Inferior parietal cortex (tissue), 1 donor: ENCODE measurements around the gene RC3H2.
"Not testable (repeated sequence)": the region's sequence is repeated elsewhere in the genome, so short reads cannot be mapped to it uniquely, and the experiment has no call there.

Experiments used
- DNase-seq: peaks from one replicate; pipeline ENCODE4 v3.0.0-alpha.2; 2016; ENCODE audit errors: extremely low spot score

Gene RC3H2

DNA sequence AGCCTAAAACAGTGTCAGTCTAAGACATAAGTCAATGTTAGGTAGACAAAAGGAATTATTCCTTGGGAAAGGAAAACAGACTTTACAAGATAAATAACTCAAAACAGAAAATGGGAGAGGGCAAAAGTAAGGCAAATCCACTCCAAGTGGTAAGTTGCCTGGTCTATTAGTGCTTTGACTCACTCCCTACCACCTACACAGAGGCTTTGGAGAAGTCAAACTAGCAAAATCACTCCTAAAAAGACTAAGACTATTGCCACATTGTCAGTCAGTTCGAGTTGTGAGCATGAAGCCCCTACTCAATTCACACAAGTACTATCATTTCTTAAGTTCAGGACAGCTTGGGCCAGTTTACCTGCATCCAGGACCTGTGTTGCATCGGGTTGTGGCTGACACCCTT lies 13.2 kb upstream of the RC3H2 start:
- no peak for DNase-seq

- DNase-seq, result peak; percentile 96
Observed at GRCh38 chr9:122912964-122913673, 8.0 kb upstream of the RC3H2 start, which contains the start of gene ZBTB6. ZBTB6 (minus strand) TSS chr9:122913323; CDS start chr9:122912072, 1,251 bp downstream.

DNA sequence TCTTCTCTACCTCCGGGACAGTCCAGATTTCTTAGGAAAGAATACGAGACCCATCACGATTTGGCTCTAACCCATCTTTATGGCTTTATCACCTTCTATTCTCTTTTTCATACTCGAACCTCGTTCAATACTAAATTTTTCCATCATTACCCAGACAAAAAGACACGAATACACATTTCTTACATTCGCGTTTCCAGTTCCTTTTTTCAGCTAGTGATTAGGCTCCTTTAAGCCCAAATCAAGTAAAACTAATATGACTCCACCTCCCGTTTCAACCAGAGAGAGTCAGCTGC lies 7.5 kb upstream of the RC3H2 start:
- peak; percentile 44 for DNase-seq

DNA sequence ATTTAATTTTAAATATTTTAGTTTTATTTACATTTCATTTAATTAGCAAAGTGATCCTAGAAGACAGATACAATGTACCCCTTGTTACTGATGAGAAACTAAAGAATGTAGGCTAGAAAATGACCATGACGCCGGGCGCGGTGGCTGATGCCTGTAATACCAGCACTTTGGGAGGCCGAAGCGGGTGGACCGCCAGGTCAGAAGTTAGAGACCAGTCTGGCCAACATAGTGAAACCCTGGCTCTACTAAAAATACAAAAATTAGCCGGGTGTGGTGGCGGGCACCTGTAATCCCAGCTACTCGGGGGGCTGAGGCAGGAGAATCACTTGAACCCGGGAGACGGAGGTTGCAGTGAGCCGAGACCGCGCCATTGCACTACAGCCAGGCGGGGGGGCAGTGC lies 963 bp upstream of the RC3H2 start:
- not testable (repeated sequence) for DNase-seq

- DNase-seq, result peak; percentile 30
Observed at GRCh38 chr9:122904466-122904822, 715 bp downstream of the RC3H2 start.

DNA sequence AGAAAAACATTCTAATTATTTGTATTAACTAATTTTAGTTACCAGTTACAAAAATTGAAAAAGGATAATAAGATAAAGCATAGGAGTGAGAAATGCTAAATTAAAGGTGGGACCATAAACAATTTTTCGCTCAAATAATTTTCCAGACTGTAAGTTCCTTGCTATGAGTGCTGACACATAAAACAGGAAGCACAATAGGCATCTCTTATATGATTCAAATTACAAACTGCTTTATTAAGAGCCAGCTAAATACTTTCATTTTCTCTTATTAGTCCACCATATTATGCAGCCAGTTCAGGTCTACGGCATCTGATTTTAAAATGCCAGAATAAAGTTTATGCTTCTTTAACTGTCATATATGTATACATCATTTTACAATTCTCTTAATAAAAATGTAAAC lies 4.4 kb downstream of the RC3H2 start:
- DNase-seq, result no peak

DNA sequence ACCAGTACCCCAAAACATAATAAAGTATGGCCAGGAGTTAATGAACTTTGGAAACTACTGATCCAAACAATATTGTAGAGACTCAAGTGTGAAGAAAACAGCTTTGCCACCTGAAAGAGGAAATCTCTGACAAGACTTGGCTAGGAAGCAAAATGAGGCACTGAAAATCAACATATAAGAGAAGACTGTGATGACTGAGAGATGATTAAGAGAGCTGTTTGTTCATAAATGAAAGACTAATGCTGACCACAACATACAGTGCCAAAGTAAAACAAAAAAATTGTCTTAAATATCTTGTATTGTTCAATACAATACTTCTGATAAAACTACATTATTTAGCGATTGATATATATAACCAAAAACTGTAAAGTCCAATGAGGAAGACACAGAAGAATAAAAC lies 7.2 kb downstream of the RC3H2 start:
- no peak for DNase-seq

- DNase-seq, result no peak
Observed at GRCh38 chr9:122888480-122888879, 16.7 kb downstream of the RC3H2 start.

DNA sequence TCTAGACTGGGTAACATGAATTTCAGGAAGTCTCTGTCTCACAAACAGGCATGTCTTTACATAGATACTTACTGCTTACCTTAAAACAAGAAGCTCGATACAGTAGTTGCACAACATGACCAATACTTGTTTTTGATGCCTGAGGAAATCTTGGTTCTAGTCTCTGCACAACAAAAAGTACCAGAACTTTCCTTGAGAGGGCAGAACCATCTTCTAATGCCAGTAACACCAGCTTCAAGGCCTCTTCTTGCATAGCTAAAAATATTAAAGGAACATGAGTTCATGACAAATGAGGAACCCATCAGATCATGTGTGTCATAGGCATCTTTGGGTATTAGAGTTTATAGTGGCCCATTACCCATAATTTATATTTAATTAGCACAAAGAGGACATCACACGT lies 22.0 kb downstream of the RC3H2 start:
- no peak for DNase-seq

DNA sequence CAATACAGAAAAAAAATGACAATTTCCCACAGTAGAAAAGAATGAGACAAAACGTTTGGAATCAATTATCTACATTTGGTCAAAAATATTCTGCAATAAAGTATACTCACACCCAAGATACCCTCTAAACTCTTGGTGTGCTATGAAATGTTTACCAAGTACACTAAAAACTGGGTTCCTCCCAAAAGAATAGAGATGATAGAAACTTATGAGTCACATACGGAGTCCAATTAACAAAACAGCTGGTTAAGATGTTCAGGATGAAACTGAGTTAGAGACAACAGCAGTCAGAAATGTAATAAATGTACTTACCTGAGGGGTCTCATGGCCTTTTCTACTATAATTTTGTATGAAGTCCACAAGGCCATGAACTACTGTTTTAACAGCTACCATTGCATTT lies 25.7 kb downstream of the RC3H2 start:
- no peak for DNase-seq

GRCh38 chr9:122875523-122875922 lies 29.6 kb downstream of the RC3H2 start:
- no peak for DNase-seq

GRCh38 chr9:122867276-122867675 lies 37.9 kb downstream of the RC3H2 start:
- not testable (repeated sequence) for DNase-seq

DNA sequence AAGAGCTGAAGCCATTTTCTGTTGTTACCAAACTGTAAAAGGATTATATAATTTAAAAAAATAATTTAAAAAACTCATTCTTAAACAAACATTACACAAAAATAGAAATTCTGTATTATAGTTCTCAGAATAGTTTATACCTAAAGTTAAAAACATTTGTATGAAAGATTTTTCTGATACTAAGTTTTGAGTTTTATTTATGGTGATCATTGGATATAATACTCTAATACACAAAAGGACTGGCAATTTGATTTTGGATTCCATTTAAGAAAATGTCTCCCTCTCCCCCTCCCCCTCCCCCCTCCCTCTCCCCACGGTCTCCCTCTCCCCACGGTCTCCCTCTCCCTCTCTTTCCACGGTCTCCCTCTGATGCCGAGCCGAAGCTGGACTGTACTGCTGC lies 39.1 kb downstream of the RC3H2 start:
- DNase-seq, result no peak

DNA sequence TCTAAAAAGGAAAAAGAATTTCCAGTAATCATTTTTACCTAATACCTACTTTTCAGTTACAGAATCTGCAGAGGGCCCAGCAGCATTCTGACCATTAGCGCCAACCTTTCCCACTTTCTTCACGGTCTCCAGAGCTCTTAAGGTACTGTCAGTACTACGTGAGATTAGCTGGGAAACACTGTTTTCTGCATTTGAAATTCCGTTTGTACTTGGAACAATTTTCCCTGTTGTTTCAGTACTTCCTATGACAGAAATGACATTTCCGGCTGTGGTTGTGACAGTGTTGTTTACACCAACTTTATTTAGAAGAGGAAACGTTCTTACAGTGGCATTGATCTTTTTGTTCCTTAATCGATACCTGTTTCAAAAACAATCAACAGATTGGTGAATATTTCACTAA lies 39.9 kb downstream of the RC3H2 start:
- DNase-seq, result no peak

- DNase-seq, result no peak
Observed at GRCh38 chr9:122863407-122863806, 41.8 kb downstream of the RC3H2 start.

DNA sequence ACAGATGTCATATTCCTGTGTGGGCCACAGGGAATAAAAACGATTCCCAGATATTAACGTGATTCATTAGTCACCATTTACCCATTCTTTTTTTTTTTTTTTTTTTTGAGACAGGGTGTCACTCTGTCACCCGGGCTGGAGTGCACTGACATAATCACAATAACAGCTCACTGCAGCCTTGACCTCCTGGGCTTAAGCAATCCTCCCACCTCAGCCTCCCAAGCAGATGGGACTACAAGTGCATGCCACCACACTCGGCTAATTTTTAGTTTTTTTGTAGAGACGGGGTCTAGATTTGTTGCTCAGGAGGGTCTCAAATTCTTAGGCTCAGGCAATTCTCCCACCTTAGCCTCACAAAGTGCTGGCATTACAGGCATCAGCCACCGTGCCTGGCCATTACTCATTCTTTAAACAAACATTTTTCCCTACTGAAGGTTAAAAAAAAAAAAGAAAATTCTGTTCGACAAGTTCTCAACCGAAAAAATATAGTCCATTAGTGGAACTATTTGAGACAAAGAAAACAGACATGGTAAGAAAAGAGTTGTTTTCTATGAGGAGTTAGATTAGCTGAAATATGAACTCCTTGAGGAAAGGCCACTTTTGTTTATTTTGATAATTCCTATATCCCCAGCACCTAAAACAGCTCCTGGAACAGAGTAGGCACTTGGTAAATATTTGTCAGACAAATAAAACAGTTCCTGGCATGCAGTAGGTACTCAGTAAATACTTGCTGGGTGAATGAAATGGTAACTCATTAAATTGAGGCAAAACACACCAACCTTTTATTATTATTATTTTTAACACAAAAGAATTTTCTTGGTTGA lies 44.6 kb downstream of the RC3H2 start:
- no peak for DNase-seq

- no peak for DNase-seq
Observed at GRCh38 chr9:122857815-122858214, 47.3 kb downstream of the RC3H2 start.

DNA sequence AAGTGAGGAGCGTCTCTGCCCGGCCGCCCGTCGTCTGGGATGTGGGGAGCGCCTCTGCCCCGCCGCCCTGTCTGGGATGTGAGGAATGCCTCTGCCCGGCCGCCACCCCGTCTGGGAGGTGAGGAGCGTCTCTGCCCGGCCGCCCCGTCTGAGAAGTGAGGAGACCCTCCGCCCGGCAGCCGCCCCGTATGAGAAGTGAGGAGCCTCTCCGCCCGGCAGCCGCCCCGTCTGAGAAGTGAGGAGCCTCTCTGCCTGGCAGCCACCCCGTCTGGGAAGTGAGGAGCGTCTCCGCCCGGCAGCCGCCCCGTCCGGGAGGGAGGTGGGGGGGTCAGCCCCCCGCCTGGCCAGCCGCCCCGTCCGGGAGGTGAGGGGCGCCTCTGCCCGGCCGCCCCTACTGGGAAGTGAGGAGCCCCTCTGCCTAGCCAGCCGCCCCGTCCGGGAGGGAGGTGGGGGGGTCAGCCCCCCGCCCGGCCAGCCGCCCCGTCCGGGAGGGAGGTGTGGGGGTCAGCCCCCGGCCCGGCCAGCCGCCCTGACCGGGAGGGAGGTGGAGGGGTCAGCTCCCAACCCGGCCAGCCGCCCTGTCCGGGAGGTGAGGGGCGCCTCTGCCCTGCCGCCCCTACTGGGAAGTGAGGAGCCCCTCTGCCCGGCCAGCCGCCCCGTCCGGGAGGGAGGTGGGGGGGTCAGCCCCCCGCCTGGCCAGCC lies 52.9 kb downstream of the RC3H2 start:
- not testable (repeated sequence) for DNase-seq

GRCh38 chr9:122848256-122848943 lies 56.8 kb downstream of the RC3H2 start:
- DNase-seq, result no peak

- DNase-seq, result no peak
Observed at GRCh38 chr9:122846371-122846940, 58.7 kb downstream of the RC3H2 start.

DNA sequence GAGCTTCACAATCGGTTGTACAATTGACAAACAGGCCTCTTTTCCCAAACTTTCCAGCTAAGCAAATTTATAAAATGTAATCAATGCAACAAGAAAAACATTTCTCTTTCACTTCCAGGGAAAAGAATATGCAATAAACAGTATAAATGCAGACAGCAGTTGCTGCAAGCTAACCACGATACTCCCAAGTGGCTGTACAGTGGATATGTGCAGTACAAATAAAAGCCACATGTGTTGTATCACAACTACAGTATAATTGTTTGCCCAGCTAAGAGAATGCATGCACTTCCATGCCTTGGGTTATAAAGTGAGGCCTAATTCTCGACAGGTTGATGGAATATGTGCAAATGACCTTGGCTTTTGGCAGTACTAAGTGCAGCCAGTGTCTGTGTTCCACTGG lies 60.0 kb downstream of the RC3H2 start:
- DNase-seq, result no peak

DNA sequence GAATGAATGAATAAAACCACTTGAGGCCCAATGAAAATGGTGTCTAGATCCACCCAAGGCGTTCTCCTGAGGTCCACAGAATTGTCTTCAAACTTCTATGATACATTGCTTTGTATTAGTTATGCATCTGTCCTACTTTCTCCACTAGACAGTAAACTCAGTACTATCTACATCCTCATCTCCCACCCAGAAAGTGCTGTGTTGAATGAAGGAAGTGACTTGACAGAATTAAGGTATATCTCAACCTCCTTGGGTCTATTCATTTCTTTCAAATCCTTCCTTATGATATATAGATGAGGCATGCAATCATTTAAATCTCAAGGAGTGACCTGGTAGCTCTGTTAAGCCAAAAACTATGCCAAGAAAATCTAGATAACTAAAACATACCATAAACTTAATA lies 61.0 kb downstream of the RC3H2 start:
- DNase-seq, result no peak
